ENCODE data around the gene LRMDA.
"Not testable (repeated sequence)": the region's sequence is repeated elsewhere in the genome, so short reads cannot be mapped to it uniquely, and the experiment has no call there.

LRMDA gene

DNA sequence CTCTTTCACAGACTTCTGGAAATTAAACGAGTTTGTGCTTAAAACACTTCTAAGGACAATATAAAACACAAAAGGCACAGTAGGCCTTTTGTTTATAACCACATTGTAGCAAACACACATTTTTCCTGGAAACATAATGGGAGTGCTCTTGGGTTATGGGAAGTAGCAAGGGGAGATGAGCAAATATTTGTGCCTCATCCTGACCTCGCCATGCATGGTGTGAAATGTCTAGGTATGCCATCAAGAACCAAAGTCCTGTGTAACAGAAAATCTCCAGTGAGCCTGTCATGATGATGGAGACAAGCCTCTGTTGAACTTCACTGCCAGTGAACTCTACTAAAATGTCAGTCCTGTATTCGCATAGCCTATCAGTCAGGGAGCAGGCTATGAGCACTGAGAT is 1029.6 kb downstream of the LRMDA start:
- no peak for DNase-seq (ENCODE audit: low spot score)

DNA sequence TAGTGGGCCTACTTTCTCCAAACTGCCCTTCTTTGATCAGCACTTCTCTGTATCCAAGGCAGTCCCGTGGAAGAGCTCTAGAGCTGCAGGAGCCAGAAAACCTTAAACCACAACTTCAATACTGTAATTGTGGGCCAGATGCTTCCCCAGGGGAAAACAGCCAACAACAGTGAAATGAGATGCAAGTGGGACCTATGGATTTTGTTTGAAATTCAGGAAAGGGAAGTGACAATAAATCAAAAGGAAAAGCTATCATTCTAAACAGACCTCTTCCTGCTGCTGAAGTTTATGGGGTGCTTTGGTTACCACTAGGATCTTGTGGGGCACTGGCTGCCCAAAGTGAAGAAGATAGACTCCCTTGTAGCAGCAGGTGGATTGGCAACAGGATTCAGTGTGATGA is 1031.7 kb downstream of the LRMDA start:
- DNase-seq (ENCODE audit: low spot score), result no peak

DNA sequence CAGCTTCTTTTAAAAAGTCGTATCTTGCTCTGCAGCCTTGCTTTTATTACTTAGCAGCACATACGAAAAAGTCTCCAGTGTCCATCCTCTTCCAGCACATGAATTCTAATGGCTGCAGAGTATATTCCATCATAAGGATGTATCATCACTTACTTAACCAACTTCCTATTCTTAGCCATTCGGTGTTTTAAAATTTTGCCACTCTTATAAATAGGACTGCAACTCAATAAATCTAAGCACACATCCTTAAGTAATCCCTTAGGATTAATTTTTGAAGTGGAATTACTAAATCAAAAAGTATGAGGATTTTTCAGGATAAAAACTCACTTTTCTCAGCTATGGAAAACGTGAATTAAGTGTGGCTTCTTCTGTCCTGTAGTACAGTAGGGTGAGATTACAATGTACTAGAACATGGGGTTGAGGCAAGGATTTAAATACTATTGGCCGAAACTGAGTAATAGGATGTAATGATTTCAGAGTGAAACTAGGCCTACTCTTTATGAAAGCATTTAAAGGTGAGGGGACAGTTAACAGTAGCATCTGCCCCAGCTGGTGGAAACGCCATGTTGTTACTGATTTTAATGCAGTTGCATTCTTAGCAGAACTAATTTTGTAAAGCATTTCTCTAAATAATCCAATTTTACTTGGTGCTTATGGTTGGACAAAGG is 1035.5 kb downstream of the LRMDA start:
- no peak for DNase-seq (ENCODE audit: low spot score)

DNA sequence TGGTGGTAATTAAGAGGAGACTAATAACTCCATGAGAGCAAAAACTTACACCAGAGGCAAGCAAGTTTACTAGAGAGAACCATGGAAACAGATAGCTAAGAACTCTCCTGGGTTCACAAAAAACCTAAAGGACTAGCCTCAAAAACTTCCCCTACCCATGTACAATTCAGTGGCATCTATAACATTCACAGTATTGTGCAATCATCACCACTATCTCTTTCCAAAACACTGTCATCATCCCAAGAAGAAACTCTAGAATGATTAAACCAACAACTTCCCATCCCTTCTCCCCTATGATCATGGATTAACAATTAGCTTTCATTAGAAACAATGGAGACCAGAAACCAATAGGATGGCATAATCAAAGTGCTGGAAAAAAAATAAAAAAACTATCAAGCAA is 1038.3 kb downstream of the LRMDA start:
- no peak for DNase-seq (ENCODE audit: low spot score)

DNA sequence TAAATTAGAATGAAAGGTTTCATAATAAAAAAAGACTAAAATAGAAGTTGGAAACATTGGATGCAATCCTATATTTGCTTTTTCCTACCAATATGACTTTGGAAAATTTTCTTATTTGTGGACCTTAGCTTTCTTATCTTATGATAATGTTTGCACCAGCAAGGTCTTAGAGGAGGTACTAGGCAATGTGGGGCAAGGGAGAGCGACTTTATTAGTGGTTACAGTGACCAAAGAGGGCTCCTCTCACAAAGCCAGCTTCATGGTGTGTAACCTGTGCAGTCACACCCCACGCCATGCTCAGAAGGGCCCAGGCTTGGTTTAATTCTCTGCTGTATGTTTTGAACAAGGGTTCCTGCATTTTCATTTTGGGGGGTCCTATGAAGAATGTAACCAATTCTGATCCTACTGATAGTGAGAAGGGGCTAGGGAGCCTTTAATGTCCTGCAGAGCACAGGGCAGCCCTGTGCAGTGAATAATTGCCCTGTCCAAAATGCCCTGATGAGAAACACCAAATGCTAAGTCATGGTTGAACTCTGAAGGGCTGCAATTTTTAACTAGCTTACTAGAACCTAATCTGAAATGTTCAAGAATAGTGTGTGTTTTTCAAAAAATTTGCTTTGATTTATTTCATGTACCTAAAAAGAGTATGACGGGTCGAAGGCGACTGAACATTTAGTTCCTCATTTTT is 1047.8 kb downstream of the LRMDA start:
- DNase-seq (ENCODE audit: low spot score), result no peak

DNA sequence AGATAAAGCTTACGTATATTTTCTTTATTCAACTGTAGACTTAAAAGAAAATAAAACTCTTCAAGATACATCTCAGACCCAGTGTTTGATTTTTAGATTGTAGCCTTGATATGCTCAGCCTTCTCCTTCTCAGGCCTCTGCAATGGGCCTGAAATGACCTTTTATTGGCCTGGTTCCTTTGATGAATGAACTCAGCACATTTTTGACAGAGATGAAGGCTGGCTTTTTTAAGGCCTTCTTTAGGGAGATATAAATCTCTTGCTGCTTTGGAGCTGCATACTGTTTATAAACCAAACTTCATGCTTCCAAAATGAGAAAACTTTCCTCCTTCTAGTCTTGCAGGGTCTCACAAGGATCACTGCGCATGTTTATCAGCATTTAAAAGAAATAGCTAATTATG is 1049.8 kb downstream of the LRMDA start:
- DNase-seq (ENCODE audit: low spot score), result no peak

- DNase-seq (ENCODE audit: low spot score), result no peak
Observed at GRCh38 chr10:76487582-76487981, 1056.2 kb downstream of the LRMDA start.

DNA sequence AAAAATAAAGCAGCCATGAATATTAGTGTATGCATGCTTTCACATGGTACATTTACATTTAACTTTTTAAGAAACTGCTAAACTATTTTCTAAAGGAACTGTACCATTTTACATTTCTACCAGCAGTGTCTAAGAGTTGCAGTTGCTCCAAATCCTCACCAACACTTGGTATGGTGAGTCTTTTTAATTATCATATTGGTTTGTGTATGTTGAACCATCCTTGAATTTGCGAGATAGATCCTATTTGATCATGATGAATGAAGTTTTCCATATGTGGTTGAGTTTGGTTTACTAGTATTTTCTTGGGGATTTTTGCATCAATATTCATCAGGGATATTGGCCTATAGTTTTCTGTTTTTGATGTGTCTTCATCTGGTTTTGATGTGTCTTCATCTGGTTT is 1057.2 kb downstream of the LRMDA start:
- no peak for DNase-seq (ENCODE audit: low spot score)

DNA sequence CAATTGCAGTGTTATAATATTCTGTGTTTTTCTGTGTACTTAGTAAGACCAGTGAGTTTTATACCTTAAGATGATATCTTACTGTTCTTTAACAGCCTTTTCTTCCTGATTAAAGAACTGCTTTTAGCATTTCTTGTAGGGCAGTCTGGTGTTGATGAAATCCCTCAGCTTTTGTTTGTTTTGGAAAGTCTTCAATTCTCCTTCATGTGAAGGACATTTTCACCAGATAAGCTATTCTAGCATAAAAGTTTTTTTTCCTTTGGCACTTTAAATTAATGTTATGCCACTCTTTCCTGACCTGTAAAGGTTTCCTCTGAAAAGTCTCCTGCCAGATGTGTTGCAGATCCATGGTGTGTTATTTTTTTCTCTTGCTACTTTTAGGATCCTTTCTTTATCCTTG is 1059.8 kb downstream of the LRMDA start:
- DNase-seq (ENCODE audit: low spot score), result no peak

DNA sequence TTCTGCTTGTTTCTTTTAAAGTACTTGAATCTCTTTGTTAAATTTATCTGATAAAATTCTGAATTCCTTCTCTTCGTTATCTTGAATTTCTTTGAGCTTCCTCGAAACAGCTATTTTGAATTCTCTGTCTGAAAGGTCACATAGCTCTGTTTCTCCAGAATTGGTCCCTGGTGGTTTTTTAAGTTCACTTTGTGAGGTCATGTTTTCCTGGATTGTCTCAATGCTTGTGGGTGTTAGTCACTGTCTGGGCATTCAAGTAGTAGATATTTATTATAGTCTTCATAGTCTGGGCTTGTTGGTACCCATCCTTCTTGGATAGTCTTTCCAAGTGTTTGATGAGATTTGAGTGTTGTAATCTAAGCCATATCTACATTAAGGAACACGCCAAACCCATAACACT is 1060.6 kb downstream of the LRMDA start:
- no peak for DNase-seq (ENCODE audit: low spot score)

GRCh38 chr10:76492678-76493472 is 1061.5 kb downstream of the LRMDA start:
- no peak for DNase-seq (ENCODE audit: low spot score)

GRCh38 chr10:76497666-76498065 is 1066.2 kb downstream of the LRMDA start:
- DNase-seq (ENCODE audit: low spot score), result no peak

- no peak for DNase-seq (ENCODE audit: low spot score)
Observed at GRCh38 chr10:76504823-76505222, 1073.4 kb downstream of the LRMDA start.

DNA sequence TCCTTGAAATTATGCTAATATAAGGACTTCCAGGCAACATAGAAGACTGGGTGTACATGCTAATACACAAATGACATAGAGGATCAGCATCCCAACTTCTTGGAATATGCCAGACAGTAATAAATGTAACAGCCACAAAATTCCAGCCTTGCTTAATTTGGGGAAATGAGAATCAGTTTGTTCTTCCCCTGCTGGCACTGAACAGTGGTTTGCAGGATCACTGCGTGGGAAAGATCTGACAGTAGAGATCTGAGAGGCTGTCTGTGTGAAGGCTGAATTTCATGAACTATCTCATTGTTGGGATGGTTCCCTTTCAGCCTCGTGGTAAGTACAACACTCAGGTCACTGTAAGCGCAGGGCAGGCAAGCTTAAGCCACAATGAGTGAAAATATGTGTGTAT is 1078.0 kb downstream of the LRMDA start:
- DNase-seq (ENCODE audit: low spot score), result no peak

DNA sequence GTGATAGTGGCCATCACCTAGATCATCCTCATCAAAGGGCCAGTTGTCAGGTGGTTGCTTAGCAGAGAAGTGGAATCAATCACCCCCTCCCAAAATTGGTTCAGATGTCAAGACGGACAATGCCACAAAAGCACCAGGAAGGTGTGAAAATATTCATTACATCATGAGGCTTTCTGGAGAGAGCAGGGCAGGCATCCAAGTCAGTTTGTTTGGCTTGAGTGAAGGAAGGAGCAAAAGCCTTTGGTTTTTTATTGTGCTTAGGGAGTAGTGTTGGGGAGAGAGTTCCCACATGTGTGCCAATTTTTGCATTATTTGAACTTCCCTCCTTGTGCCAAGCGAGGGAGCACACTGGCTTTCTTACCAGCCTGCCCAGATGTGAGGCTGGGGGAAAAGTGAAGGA is 1082.9 kb downstream of the LRMDA start:
- DNase-seq (ENCODE audit: low spot score), result no peak

DNA sequence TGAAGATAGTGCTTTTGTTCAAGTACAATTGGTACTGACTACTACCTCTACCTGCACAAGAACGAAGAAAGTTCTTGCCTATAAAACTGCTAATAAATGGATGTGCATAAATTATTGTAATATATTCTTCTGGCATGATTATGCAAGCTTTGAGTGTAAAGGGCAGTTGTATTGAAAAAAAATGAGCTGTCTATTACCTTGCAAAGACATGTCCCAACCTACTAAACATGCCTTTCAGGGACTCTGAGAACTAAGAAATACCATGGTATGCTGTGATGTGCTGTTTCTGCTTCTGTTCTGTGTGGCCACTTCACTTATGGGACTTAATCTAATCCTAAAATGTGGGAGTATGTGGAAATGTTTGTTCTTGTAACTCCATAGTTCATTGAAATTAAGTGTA is 1083.4 kb downstream of the LRMDA start:
- no peak for DNase-seq (ENCODE audit: low spot score)

- no peak for DNase-seq (ENCODE audit: low spot score)
Observed at GRCh38 chr10:76522547-76522946, 1091.1 kb downstream of the LRMDA start.

DNA sequence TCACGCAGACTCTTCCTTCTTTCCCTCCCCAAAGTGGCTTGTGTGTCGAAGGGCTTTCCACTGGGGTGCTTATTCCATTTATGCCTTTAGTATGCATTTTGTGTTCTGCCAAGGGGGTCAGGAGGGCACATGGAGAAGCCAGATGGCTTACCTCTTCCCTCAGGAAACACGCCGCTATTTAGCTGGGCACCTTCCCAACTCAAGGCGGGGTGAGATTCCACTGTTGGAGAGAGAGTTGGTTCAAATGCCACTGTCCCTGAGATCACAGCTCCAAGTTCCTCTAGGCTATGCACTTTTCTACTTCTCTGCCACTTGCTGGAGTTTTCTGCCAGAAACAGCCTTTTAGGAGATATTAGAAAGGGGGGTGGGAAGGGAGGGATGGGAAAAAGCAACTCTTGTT is 1091.8 kb downstream of the LRMDA start:
- no peak for DNase-seq (ENCODE audit: low spot score)

GRCh38 chr10:76523791-76524351 is 1092.4 kb downstream of the LRMDA start:
- DNase-seq (ENCODE audit: low spot score), result no peak

DNA sequence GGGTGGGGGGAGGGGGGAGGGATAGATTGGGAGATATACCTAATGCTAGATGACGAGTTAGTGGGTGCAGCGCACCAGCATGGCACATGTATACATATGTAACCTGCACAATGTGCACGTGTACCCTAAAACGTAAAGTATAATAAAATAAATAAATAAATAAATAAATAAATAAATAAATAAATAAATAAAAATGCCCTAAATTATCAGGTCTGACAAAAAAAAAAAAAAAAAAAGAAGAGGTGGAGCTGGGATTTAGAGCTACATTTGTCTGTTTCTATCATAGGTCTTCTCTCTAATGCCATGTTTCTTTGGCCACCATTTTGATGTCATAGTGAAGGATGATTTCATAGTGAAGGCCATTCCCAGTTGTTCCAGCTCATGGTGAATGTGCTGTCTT is 1095.4 kb downstream of the LRMDA start:
- not testable (repeated sequence) for DNase-seq (ENCODE audit: low spot score)

DNA sequence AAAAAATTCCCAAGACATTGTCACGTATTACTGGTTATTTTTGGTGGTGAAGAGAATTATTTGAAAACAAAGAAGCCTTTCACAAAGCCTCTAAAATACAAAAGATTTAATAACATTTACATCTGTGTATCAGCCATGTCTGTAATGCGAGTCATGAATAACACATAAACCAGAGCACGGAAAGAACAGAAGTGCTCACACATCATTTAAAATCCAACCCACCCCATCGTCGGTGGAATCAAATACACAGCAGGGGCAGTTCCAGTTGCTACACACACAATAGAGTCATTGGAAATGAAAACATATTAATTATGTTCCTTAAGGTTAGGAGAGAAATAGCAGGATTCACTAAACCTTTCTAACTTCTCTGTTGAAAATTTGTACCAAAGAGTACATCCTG is 1108.9 kb downstream of the LRMDA start:
- DNase-seq (ENCODE audit: low spot score), result no peak

- DNase-seq (ENCODE audit: low spot score), result no peak
Observed at GRCh38 chr10:76540786-76541185, 1109.4 kb downstream of the LRMDA start.
